ENCODE results near the gene DUSP5.

Gene DUSP5

GRCh38 chr10:110556969-110557601, 59.4 kb downstream of the DUSP5 start (continued):
- TF ChIP-seq ZNF248 (tag by site-specific recombination; IDR thresholded peaks at IDR 0.05), result no peak
- TF ChIP-seq ZNF560 (tag by site-specific recombination; IDR thresholded peaks at IDR 0.05; ENCODE audit: borderline replicate concordance), result no peak
- TF ChIP-seq TSHZ1 (tag by site-specific recombination; IDR thresholded peaks at IDR 0.05; ENCODE audit: borderline replicate concordance), result no peak
- no peak for TF ChIP-seq ZNF274 (IDR thresholded peaks at IDR 0.05; ENCODE audit: low read length)
- TF ChIP-seq ZNF274 (tag by site-specific recombination; IDR thresholded peaks at IDR 0.05; ENCODE audit: borderline replicate concordance), result no peak
- TF ChIP-seq ZNF394 (tag by site-specific recombination; IDR thresholded peaks at IDR 0.05; ENCODE audit: borderline replicate concordance), result no peak
- TF ChIP-seq ZNF585B (tag by site-specific recombination; IDR thresholded peaks at IDR 0.05), result 0 out of 2 replicates have a peak, but pooled peaks have one; percentile 14
- TF ChIP-seq ZNF10 (tag by site-specific recombination; IDR thresholded peaks at IDR 0.05), result peak; percentile 50; the same call in 1 of the 2 replicates
- TF ChIP-seq, protein P1, sequence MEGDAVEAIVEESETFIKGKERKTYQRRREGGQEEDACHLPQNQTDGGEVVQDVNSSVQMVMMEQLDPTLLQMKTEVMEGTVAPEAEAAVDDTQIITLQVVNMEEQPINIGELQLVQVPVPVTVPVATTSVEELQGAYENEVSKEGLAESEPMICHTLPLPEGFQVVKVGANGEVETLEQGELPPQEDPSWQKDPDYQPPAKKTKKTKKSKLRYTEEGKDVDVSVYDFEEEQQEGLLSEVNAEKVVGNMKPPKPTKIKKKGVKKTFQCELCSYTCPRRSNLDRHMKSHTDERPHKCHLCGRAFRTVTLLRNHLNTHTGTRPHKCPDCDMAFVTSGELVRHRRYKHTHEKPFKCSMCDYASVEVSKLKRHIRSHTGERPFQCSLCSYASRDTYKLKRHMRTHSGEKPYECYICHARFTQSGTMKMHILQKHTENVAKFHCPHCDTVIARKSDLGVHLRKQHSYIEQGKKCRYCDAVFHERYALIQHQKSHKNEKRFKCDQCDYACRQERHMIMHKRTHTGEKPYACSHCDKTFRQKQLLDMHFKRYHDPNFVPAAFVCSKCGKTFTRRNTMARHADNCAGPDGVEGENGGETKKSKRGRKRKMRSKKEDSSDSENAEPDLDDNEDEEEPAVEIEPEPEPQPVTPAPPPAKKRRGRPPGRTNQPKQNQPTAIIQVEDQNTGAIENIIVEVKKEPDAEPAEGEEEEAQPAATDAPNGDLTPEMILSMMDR (tag by site-specific recombination; IDR thresholded peaks at IDR 0.05), result peak; percentile 52; the same call in 1 of the 2 replicates
- TF ChIP-seq KLF7 (tag by site-specific recombination; IDR thresholded peaks at IDR 0.05; ENCODE audit: borderline replicate concordance), result no peak

DNA sequence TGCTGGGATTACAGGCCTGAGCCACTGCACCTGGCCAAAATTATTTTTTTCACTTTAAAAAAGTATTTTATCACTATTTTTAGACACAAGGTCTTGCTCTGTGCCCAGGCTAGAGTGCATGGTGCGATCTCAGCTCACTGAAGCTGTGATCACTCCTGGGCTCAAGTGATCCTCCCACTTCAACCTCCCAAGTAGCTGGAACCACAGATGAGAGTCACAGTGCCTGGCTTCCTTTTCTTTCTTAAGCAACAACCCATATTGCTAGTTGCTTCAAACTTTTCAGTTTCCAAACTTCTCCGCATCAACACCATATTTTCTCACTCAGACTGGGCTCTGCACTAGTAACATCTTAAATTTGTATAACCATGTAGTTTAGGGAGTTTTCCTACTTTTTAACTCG, 60.3 kb downstream of the DUSP5 start:
- no peak overlapping the region for H3K4me3 ChIP-seq (ENCODE audit: low read depth, low read length)
- POLR2A ChIA-PET, result no interaction called here
- CTCF ChIA-PET, result interaction anchor here (0.7 to 1.0 kb wide), 4 partner anchors 123 to 441 kb away, joined by 3 to 4 read pairs (median 3); no protein-coding TSS in a partner anchor
- H3K9me3 ChIP-seq (ENCODE audit: control insufficient read depth, insufficient read depth, low read depth, low read length), result no peaks in the 10 kb centered on the region
- H3K36me3 ChIP-seq (ENCODE audit: control insufficient read depth in 2 of 2, insufficient read depth in 1 of 2, low read length in 2 of 2), result no peaks in the 10 kb centered on the region
- H3K4me1 ChIP-seq (ENCODE audit: control insufficient read depth, insufficient read depth, low read length), result no peaks in the 10 kb centered on the region
- no peak overlapping the region for H3K27ac ChIP-seq (ENCODE audit: extremely low read depth, low read depth, low read length)
- TF ChIP-seq HOXD13 (CRISPR knock-in tag; IDR thresholded peaks at IDR 0.05; ENCODE audit: borderline replicate concordance) (no peak), ZNF610 (tag by site-specific recombination; IDR thresholded peaks at IDR 0.05; ENCODE audit: borderline replicate concordance) (no peak), ZNF76 (tag by site-specific recombination; IDR thresholded peaks at IDR 0.05; ENCODE audit: borderline replicate concordance, low read depth) (no peak), ZNF366 (tag by site-specific recombination; conservative IDR thresholded peaks at IDR 0.05) (no peak), ZNF112 (tag by site-specific recombination; IDR thresholded peaks at IDR 0.05) (no peak), ZNF549 (tag by site-specific recombination; IDR thresholded peaks at IDR 0.05) (no peak), ZNF596 (tag by site-specific recombination; IDR thresholded peaks at IDR 0.05) (no peak)
- TF ChIP-seq, protein P2, sequence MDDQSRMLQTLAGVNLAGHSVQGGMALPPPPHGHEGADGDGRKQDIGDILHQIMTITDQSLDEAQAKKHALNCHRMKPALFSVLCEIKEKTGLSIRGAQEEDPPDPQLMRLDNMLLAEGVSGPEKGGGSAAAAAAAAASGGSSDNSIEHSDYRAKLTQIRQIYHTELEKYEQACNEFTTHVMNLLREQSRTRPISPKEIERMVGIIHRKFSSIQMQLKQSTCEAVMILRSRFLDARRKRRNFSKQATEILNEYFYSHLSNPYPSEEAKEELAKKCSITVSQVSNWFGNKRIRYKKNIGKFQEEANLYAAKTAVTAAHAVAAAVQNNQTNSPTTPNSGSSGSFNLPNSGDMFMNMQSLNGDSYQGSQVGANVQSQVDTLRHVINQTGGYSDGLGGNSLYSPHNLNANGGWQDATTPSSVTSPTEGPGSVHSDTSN (CRISPR knock-in tag; IDR thresholded peaks at IDR 0.05), result no peak
- TF ChIP-seq, protein P3, sequence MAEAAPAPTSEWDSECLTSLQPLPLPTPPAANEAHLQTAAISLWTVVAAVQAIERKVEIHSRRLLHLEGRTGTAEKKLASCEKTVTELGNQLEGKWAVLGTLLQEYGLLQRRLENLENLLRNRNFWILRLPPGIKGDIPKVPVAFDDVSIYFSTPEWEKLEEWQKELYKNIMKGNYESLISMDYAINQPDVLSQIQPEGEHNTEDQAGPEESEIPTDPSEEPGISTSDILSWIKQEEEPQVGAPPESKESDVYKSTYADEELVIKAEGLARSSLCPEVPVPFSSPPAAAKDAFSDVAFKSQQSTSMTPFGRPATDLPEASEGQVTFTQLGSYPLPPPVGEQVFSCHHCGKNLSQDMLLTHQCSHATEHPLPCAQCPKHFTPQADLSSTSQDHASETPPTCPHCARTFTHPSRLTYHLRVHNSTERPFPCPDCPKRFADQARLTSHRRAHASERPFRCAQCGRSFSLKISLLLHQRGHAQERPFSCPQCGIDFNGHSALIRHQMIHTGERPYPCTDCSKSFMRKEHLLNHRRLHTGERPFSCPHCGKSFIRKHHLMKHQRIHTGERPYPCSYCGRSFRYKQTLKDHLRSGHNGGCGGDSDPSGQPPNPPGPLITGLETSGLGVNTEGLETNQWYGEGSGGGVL (tag by site-specific recombination; IDR thresholded peaks at IDR 0.05), result no peak
